GM23338 (cell line): ENCODE measurements around the gene ACOX1. TPM values are rescaled to one million over a fixed set of nuclear protein-coding genes. Genes with fewer than 3 reads are reported as not detected.
A peak's percentile ranks its signal among the peaks of the same experiment; 100 is the strongest.

Experiments
- ATAC-seq: fragments of 200-7000 bp; cut with Tn5 transposase; 3 replicates; pipeline ENCODE4 v1.9.1; 2020
- DNase-seq: peaks from one replicate; pipeline ENCODE4 v3.0.0-alpha.2; 2015; ENCODE audit warnings: low spot score
- H2AFZ ChIP-seq: fragments of 200-600 bp; sonication (generic); 2 replicates; pipeline ENCODE4 v1.8.0; 2016; ENCODE audit warnings: antibody characterized with exemption, mild to moderate bottlenecking, moderate library complexity
- H3F3A ChIP-seq: fragments of 200-600 bp; sonication (generic); replicated peaks from 2 replicates; pipeline ENCODE4 v1.8.0; 2017; ENCODE audit warnings: antibody characterized with exemption, mixed run types, low read depth
- H3K27ac ChIP-seq: fragments of 200-600 bp; sonication (generic); 2 replicates; pipeline ENCODE4 v1.6.1; 2016; ENCODE audit warnings: low read depth
- H3K27me3 ChIP-seq: fragments of 200-600 bp; sonication (generic); 2 replicates; pipeline ENCODE4 v1.8.0; 2016; ENCODE audit warnings: mild to moderate bottlenecking, mixed run types, moderate library complexity; ENCODE audit not compliant: insufficient read depth
- H3K36me3 ChIP-seq: fragments of 200-600 bp; sonication (generic); 2 replicates; pipeline ENCODE4 v1.8.0; 2016; ENCODE audit warnings: mild to moderate bottlenecking; ENCODE audit not compliant: insufficient read depth
- H3K4me1 ChIP-seq: fragments of 200-600 bp; sonication (generic); 2 replicates; pipeline ENCODE4 v1.8.0; 2016; ENCODE audit warnings: mild to moderate bottlenecking, moderate library complexity; ENCODE audit not compliant: insufficient read depth
- H3K4me2 ChIP-seq: fragments of 200-600 bp; sonication (generic); 2 replicates; pipeline ENCODE4 v1.7.1; 2017; ENCODE audit warnings: mixed run types
- H3K4me3 ChIP-seq: fragments of 200-600 bp; sonication (generic); 2 replicates; pipeline ENCODE4 v1.6.1; 2016; ENCODE audit warnings: mixed run types
- H3K79me2 ChIP-seq: fragments of 200-600 bp; sonication (generic); replicated peaks from 2 replicates; pipeline ENCODE4 v1.8.0; 2017; ENCODE audit warnings: mild to moderate bottlenecking; ENCODE audit not compliant: insufficient read depth
- H3K9me2 ChIP-seq: fragments of 200-600 bp; sonication (generic); 2 replicates; pipeline ENCODE4 v1.8.0; 2017; ENCODE audit not compliant: insufficient read depth
- H4K20me1 ChIP-seq: fragments of 200-600 bp; sonication (generic); replicated peaks from 2 replicates; pipeline ENCODE4 v1.8.0; 2017; ENCODE audit warnings: mild to moderate bottlenecking; ENCODE audit not compliant: insufficient read depth
- H3K27ac Mint-ChIP-seq: 2 replicates; pipeline ENCODE4 v1.8.0; 2020; ENCODE audit warnings: inconsistent platforms, mild to moderate bottlenecking, moderate library complexity, mixed read lengths
- H3K27me3 Mint-ChIP-seq: 3 replicates; pipeline ENCODE4 v1.8.0; 2022; ENCODE audit warnings: low read depth, mild to moderate bottlenecking, moderate library complexity, mixed read lengths, inconsistent platforms; ENCODE audit not compliant: insufficient read depth, poor library complexity
- H3K36me3 Mint-ChIP-seq: 3 replicates; pipeline ENCODE4 v1.8.0; 2021; ENCODE audit warnings: low read depth, mild to moderate bottlenecking, inconsistent platforms, moderate library complexity, mixed read lengths
- H3K4me1 Mint-ChIP-seq: 3 replicates; pipeline ENCODE4 v1.8.0; 2020; ENCODE audit warnings: mild to moderate bottlenecking, inconsistent platforms, mixed read lengths
- H3K4me3 Mint-ChIP-seq: 3 replicates; pipeline ENCODE4 v1.8.0; 2021; ENCODE audit warnings: moderate library complexity, mild to moderate bottlenecking, inconsistent platforms, mixed read lengths
- H3K9me3 Mint-ChIP-seq: 3 replicates; pipeline ENCODE4 v1.8.0; 2020; ENCODE audit warnings: moderate library complexity, mild to moderate bottlenecking, inconsistent platforms, mixed read lengths
- EZH2phosphoT487 ChIP-seq: fragments of 200-600 bp; sonication (generic); IDR thresholded peaks from one replicate; pipeline ENCODE4 v1.8.1; 2018; ENCODE audit warnings: antibody characterized with exemption; ENCODE audit not compliant: unreplicated experiment
- NANOG ChIP-seq: IDR thresholded peaks from 2 replicates; pipeline ENCODE4 v1.6.1; 2016; ENCODE audit warnings: antibody characterized with exemption, borderline replicate concordance
- POLR2AphosphoS5 ChIP-seq: IDR thresholded peaks from 2 replicates; pipeline ENCODE4 v1.6.1; 2016; ENCODE audit warnings: antibody characterized with exemption, low read depth
- STAT1 ChIP-seq: IDR thresholded peaks from one replicate; pipeline ENCODE4 v1.6.1; 2016; ENCODE audit warnings: antibody characterized with exemption; ENCODE audit not compliant: unreplicated experiment
- polyA plus RNA-seq: library from polyadenylated mRNA; unstranded; fragments of >200 nt; fragmentation: Nextera tagmentation; extraction: Ambion mirVana; gene quantifications from 2 replicates; pipeline ENCODE4 v1.2.1, GENCODE V29; 2016
- total RNA-seq: library from RNA; depleted of rRNA; stranded (reverse); fragments of >200 nt; shearing (Covaris generic); gene quantifications from 2 replicates; pipeline ENCODE4 v1.2.3, GENCODE V29; 2014
- TF ChIP-seq, protein P1 (sequence below), 2 experiments: fragments of 200-600 bp in 1 of 2; sonication (generic) in 1 of 2; conservative IDR thresholded peaks; 2 replicates each; pipeline versions ENCODE4 v1.5.1 to v1.6.1; 2016 to 2017; ENCODE audit warnings: antibody characterized with exemption in 2 of 2, low read depth in 2 of 2, mild to moderate bottlenecking in 2 of 2, moderate library complexity in 1 of 2
- TF ChIP-seq, protein P2 (sequence below): IDR thresholded peaks from 2 replicates; pipeline ENCODE4 v1.6.1; 2016; ENCODE audit warnings: antibody characterized with exemption

Gene ACOX1
- total and polyA plus RNA-seq, 2 experiments from 2014 or later, result 12.8 to 32.9 TPM

DNA sequence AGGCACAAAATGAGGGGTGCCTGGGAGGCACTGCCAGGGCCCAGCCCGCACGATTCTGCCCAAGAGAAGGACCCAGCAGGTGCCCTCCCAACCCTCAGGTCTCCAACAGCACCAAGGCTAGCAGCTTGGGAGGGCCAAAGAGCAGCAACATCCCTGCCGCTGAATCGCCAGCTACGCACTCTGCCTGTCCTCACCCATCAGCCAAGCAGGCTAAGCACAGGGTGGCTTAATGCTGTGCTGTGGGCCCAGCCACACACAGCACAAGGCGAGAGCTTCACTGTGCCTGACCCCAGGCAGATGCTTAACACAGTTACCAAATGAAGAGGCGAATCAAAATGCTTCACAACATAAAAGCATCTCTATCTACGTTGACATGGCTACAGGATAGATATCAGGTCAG lies 63.7 kb downstream of the ACOX1 start (continued):
- TF ChIP-seq POLR2AphosphoS5, result no peak
- no peak for TF ChIP-seq NANOG
- TF ChIP-seq STAT1, result no peak
- TF ChIP-seq, protein P1, sequence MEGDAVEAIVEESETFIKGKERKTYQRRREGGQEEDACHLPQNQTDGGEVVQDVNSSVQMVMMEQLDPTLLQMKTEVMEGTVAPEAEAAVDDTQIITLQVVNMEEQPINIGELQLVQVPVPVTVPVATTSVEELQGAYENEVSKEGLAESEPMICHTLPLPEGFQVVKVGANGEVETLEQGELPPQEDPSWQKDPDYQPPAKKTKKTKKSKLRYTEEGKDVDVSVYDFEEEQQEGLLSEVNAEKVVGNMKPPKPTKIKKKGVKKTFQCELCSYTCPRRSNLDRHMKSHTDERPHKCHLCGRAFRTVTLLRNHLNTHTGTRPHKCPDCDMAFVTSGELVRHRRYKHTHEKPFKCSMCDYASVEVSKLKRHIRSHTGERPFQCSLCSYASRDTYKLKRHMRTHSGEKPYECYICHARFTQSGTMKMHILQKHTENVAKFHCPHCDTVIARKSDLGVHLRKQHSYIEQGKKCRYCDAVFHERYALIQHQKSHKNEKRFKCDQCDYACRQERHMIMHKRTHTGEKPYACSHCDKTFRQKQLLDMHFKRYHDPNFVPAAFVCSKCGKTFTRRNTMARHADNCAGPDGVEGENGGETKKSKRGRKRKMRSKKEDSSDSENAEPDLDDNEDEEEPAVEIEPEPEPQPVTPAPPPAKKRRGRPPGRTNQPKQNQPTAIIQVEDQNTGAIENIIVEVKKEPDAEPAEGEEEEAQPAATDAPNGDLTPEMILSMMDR (conservative IDR thresholded peaks at IDR 0.05; ENCODE audit: low read depth in 2 of 2), result no peak

DNA sequence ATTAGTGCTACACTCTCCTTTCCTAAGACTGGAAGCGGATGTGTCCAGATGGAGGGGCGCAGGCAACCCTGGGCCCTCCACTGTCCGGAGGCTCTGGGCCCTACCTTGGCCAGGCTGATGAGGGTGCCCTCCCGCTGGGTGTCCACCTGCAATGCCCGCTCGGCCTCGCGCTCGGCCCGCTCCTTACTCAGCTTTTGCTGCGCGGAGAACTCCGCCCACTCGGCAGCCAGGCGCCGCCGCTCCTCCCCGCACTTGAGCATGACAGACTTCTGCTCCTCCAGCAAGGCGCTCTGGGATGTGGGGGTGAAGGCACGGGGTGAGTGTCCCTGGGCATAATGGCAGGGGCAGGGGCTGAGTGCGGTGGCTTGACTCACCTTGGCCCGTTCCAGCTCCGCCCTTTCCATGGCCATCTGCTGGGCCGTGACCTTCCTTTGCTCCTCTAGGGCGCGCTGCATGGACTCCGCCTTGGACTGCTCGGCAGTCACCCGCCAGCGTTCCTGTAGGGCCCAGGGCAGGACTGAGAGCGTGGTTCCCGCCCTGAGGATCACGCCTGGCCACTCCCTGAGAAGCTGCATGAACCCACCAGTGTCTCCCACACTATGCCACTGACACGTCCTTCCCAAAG lies 64.2 kb downstream of the ACOX1 start:
- H3K27ac Mint-ChIP-seq, result no peak overlapping the region; the same call in 1 of the 2 replicates
- no peaks in the 10 kb centered on the region for H3K79me2 ChIP-seq

More for the DNA sequence above, 64.2 kb downstream of the ACOX1 start:
- no peak overlapping the region for H3K4me3 ChIP-seq
- no peak overlapping the region for H3K4me3 Mint-ChIP-seq
- H3K27me3 ChIP-seq, result no peaks in the 10 kb centered on the region
- H3K4me1 Mint-ChIP-seq, result no peaks in the 10 kb centered on the region; the same call in 2 of the 3 replicates
- H3K27me3 Mint-ChIP-seq, result peaks cover 6% of the 10 kb centered on the region
- H3K36me3 Mint-ChIP-seq, result peaks cover 10% of the 10 kb centered on the region; the same call in 2 of the 3 replicates
- H4K20me1 ChIP-seq, result no peaks in the 10 kb centered on the region
- H3K36me3 ChIP-seq, result no peaks in the 10 kb centered on the region
- DNase-seq (peak; percentile 76), ATAC-seq (peak; percentile 86)
- H2AFZ ChIP-seq, result no peak overlapping the region
- no peaks in the 10 kb centered on the region for H3K9me2 ChIP-seq
- H3F3A ChIP-seq, result no peaks in the 10 kb centered on the region
- no peak for TF ChIP-seq EZH2phosphoT487
- TF ChIP-seq, protein P1 (conservative IDR thresholded peaks at IDR 0.05; ENCODE audit: low read depth in 2 of 2), result peak; percentile 17 to 57; a peak in 3 of 4 replicates
- TF ChIP-seq, protein P2, sequence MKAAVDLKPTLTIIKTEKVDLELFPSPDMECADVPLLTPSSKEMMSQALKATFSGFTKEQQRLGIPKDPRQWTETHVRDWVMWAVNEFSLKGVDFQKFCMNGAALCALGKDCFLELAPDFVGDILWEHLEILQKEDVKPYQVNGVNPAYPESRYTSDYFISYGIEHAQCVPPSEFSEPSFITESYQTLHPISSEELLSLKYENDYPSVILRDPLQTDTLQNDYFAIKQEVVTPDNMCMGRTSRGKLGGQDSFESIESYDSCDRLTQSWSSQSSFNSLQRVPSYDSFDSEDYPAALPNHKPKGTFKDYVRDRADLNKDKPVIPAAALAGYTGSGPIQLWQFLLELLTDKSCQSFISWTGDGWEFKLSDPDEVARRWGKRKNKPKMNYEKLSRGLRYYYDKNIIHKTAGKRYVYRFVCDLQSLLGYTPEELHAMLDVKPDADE, result no peak
- H3K4me1 ChIP-seq, result no peaks in the 10 kb centered on the region; the same call in 1 of the 2 replicates
- H3K27ac ChIP-seq, result no peak overlapping the region
- no peaks in the 10 kb centered on the region for H3K9me3 Mint-ChIP-seq
- no peak overlapping the region for H3K4me2 ChIP-seq
